ENCODE measurements around the gene ZSCAN31. TPM values are rescaled to one million over a fixed set of nuclear protein-coding genes. Genes with fewer than 3 reads are reported as not detected.

ZSCAN31 gene
- total RNA-seq, 1 experiment from 2014 or later, result 3.5 TPM

DNA sequence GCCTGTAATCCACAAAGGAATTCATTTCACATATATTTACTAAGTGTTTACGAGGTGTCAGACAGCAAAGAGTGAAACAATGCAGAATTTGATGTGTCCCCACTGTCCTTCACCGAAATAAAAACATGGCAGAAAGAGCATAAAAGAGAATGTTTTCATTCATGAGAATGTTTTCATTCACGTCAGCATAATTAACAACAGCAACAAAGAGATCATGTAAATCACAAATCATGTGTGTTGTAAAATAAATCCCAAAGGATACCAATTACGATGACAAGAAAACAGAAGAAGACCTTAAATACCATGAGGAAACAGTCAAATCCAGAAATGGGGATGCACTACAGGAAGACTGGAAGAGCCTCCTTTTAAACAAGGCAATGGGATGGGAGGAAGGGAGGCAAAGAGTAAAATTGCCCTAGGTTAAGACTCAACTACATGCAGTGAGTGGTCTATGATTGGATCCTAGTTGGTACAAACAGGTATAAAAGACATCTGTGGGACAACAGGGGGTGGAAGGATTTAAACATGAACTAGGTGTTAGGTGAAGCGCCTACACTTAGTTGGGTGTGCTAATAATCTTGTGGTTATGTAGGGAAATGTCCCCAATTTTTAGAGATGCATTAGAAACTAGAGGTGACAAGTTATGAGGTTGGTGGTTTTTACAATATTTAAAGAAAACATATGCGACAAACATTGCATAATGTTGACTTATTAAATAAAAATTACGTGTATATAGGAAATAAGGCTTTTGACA lies 1.5 kb downstream of the ZSCAN31 start:
- no peaks in the 10 kb centered on the region for H3K36me3 ChIP-seq (ENCODE audit: insufficient read depth, low read length, poor library complexity, severe bottlenecking)
- no peaks in the 10 kb centered on the region for H3K4me1 ChIP-seq (ENCODE audit: insufficient read depth, low read length, poor library complexity, severe bottlenecking)
- no peak overlapping the region for H3K4me3 ChIP-seq (ENCODE audit: low read depth, low read length, poor library complexity, severe bottlenecking)
- POLR2A ChIA-PET (ENCODE audit: low non-redundant PET), result no interaction called here
- intact Hi-C loops (cut with micrococcal nuclease; ENCODE audit: unreplicated experiment), result loop anchor here (5.0 kb wide), 1 partner anchor 197 kb away; no protein-coding TSS in a partner anchor
- CTCF ChIA-PET, result no interaction called here
- no peaks in the 10 kb centered on the region for H3K27me3 ChIP-seq (replicated peaks; ENCODE audit: insufficient read depth, low read depth, low read length, poor library complexity)
- H3K27ac ChIP-seq (ENCODE audit: low read depth, low read length, poor library complexity, severe bottlenecking), result no peak overlapping the region
- H3K9me3 ChIP-seq (ENCODE audit: low read depth, low read length, poor library complexity, severe bottlenecking), result no peaks in the 10 kb centered on the region
- TF ChIP-seq EZH2 (IDR thresholded peaks at IDR 0.05; ENCODE audit: borderline replicate concordance, low read depth, low read length, poor library complexity, severe bottlenecking), result no peak
- TF ChIP-seq, protein P1, sequence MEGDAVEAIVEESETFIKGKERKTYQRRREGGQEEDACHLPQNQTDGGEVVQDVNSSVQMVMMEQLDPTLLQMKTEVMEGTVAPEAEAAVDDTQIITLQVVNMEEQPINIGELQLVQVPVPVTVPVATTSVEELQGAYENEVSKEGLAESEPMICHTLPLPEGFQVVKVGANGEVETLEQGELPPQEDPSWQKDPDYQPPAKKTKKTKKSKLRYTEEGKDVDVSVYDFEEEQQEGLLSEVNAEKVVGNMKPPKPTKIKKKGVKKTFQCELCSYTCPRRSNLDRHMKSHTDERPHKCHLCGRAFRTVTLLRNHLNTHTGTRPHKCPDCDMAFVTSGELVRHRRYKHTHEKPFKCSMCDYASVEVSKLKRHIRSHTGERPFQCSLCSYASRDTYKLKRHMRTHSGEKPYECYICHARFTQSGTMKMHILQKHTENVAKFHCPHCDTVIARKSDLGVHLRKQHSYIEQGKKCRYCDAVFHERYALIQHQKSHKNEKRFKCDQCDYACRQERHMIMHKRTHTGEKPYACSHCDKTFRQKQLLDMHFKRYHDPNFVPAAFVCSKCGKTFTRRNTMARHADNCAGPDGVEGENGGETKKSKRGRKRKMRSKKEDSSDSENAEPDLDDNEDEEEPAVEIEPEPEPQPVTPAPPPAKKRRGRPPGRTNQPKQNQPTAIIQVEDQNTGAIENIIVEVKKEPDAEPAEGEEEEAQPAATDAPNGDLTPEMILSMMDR (conservative IDR thresholded peaks at IDR 0.05; ENCODE audit: low read depth, low read length), result no peak
- no peak for DNase-seq (ENCODE audit: low spot score)
- BruUV-seq (replicated peaks), result no TSS peak

DNA sequence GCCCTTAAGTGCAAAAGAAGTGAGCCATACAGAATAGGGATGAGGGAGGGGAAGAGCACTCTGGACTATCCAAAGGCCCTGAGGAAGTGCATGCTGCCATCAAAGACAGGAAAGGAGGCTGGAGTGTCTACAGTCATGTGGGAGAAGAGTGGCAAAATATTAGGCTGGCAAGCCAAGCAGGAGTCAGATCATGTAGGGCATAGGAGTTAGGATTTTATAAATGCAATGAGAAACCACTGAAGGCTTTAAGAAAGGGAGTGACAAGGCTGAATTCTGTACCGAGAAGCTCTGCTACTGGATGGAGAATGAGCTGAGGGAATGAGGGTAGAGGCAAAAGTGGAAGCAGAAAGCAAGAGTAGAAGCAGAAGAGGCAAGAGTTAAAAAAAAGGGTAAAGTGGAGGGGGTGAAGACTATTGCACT lies 2.3 kb downstream of the ZSCAN31 start:
- Histone ChIP-seq H3K36me3 (ENCODE audit: insufficient read depth, low read length, poor library complexity, severe bottlenecking) (no peaks in the 10 kb centered on the region), H3K9me3 (ENCODE audit: low read depth, low read length, poor library complexity, severe bottlenecking) (no peaks in the 10 kb centered on the region), H3K27me3 (replicated peaks; ENCODE audit: insufficient read depth, low read depth, low read length, poor library complexity) (no peaks in the 10 kb centered on the region), H3K4me3 (ENCODE audit: low read depth, low read length, poor library complexity, severe bottlenecking) (no peak overlapping the region), H3K4me1 (ENCODE audit: insufficient read depth, low read length, poor library complexity, severe bottlenecking) (no peaks in the 10 kb centered on the region), H3K27ac (ENCODE audit: low read depth, low read length, poor library complexity, severe bottlenecking) (no peak overlapping the region)
- no peak for DNase-seq (ENCODE audit: low spot score)
- ChIA-PET POLR2A (ENCODE audit: low non-redundant PET) (no interaction called here), CTCF (interaction anchor here (0.6 kb wide), 1 partner anchor 50 kb away, joined by 3 read pairs; no protein-coding TSS in a partner anchor)
- TF ChIP-seq EZH2 (IDR thresholded peaks at IDR 0.05; ENCODE audit: borderline replicate concordance, low read depth, low read length, poor library complexity, severe bottlenecking), result no peak
- TF ChIP-seq, protein P1 (conservative IDR thresholded peaks at IDR 0.05; ENCODE audit: low read depth, low read length), result no peak
- intact Hi-C loops (cut with micrococcal nuclease; ENCODE audit: unreplicated experiment), result no loop called here
- BruUV-seq (replicated peaks), result no TSS peak

DNA sequence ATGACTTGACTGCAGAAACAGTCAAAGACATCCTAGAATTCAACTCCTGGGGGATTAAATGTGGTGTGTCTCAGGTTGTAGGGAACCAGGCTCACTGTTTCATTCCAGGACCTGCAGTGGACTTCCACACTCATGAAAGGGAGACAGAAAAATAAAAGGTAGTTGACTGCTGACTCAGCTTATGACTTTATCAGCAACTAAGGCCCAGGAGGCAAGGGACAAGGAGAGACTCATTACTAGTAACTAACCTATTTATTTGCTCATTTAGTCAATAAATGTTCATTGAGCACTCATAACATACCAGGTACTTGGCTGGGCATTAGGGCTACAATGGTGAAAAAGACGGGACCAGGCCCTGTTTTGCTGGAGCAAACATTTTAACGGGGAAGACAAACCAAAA lies 2.9 kb downstream of the ZSCAN31 start:
- ChIA-PET CTCF (interaction anchor here (0.6 kb wide), 1 partner anchor 50 kb away, joined by 3 read pairs; no protein-coding TSS in a partner anchor), POLR2A (ENCODE audit: low non-redundant PET) (no interaction called here)
- no peaks in the 10 kb centered on the region for H3K4me1 ChIP-seq (ENCODE audit: insufficient read depth, low read length, poor library complexity, severe bottlenecking)
- H3K36me3 ChIP-seq (ENCODE audit: insufficient read depth, low read length, poor library complexity, severe bottlenecking), result no peaks in the 10 kb centered on the region
- no peak for DNase-seq (ENCODE audit: low spot score)
- intact Hi-C loops (cut with micrococcal nuclease; ENCODE audit: unreplicated experiment), result no loop called here
- no TSS peak for BruUV-seq (replicated peaks)
- no peak for TF ChIP-seq EZH2 (IDR thresholded peaks at IDR 0.05; ENCODE audit: borderline replicate concordance, low read depth, low read length, poor library complexity, severe bottlenecking)
- TF ChIP-seq, protein P1 (conservative IDR thresholded peaks at IDR 0.05; ENCODE audit: low read depth, low read length), result no peak
- H3K27ac ChIP-seq (ENCODE audit: low read depth, low read length, poor library complexity, severe bottlenecking), result no peak overlapping the region
- no peak overlapping the region for H3K4me3 ChIP-seq (ENCODE audit: low read depth, low read length, poor library complexity, severe bottlenecking)
- H3K27me3 ChIP-seq (replicated peaks; ENCODE audit: insufficient read depth, low read depth, low read length, poor library complexity), result no peaks in the 10 kb centered on the region
- no peaks in the 10 kb centered on the region for H3K9me3 ChIP-seq (ENCODE audit: low read depth, low read length, poor library complexity, severe bottlenecking)

All from A673 (cell line).